Measurements from ENCODE around the gene BCAR3.
"Not testable (repeated sequence)": the region's sequence is repeated elsewhere in the genome, so short reads cannot be mapped to it uniquely, and the experiment has no call there.

BCAR3 gene

GRCh38 chr1:93689521-93690223 is 8.0 kb upstream of the BCAR3 start:
- DNase-seq (ENCODE audit: low read depth, low spot score): no peak

GRCh38 chr1:93687542-93687941 is 5.9 kb upstream of the BCAR3 start:
- no peak for DNase-seq (ENCODE audit: low read depth, low spot score)

- DNase-seq (ENCODE audit: low read depth, low spot score): no peak
Measured at GRCh38 chr1:93686504-93687250, 5.0 kb upstream of the BCAR3 start.

- no peak for DNase-seq (ENCODE audit: low read depth, low spot score)
Measured at GRCh38 chr1:93685918-93686317, 4.3 kb upstream of the BCAR3 start.

- DNase-seq (ENCODE audit: low read depth, low spot score): no peak
Measured at GRCh38 chr1:93683234-93683633, 1.6 kb upstream of the BCAR3 start.

GRCh38 chr1:93681989-93682412 is 364 bp upstream of the BCAR3 start:
- DNase-seq (ENCODE audit: low read depth, low spot score): no peak

- DNase-seq (ENCODE audit: low read depth, low spot score): peak; percentile 66
Measured at GRCh38 chr1:93680420-93681100, 1.1 kb downstream of the BCAR3 start.

GRCh38 chr1:93680076-93680419 is 1.6 kb downstream of the BCAR3 start:
- DNase-seq (ENCODE audit: low read depth, low spot score): no peak

- no peak for DNase-seq (ENCODE audit: low read depth, low spot score)
Measured at GRCh38 chr1:93679546-93679945, 2.1 kb downstream of the BCAR3 start.

GRCh38 chr1:93678946-93679480 is 2.6 kb downstream of the BCAR3 start:
- DNase-seq (ENCODE audit: low read depth, low spot score): no peak

GRCh38 chr1:93678491-93678890 is 3.1 kb downstream of the BCAR3 start:
- no peak for DNase-seq (ENCODE audit: low read depth, low spot score)

- DNase-seq (ENCODE audit: low read depth, low spot score): no peak
Measured at GRCh38 chr1:93677729-93678128, 3.9 kb downstream of the BCAR3 start.

GRCh38 chr1:93676427-93676826 is 5.2 kb downstream of the BCAR3 start:
- no peak for DNase-seq (ENCODE audit: low read depth, low spot score)

- DNase-seq (ENCODE audit: low read depth, low spot score): no peak
Measured at GRCh38 chr1:93675931-93676330, 5.7 kb downstream of the BCAR3 start.

- DNase-seq (ENCODE audit: low read depth, low spot score): no peak
Measured at GRCh38 chr1:93675271-93675670, 6.4 kb downstream of the BCAR3 start.

GRCh38 chr1:93674071-93674470 is 7.6 kb downstream of the BCAR3 start:
- DNase-seq (ENCODE audit: low read depth, low spot score): not testable (repeated sequence)

GRCh38 chr1:93673163-93673829 is 8.3 kb downstream of the BCAR3 start:
- DNase-seq (ENCODE audit: low read depth, low spot score): no peak

GRCh38 chr1:93672477-93673162 is 9.0 kb downstream of the BCAR3 start:
- no peak for DNase-seq (ENCODE audit: low read depth, low spot score)

- no peak for DNase-seq (ENCODE audit: low read depth, low spot score)
Measured at GRCh38 chr1:93672069-93672468, 9.6 kb downstream of the BCAR3 start.

GRCh38 chr1:93671099-93671621 is 10.5 kb downstream of the BCAR3 start:
- no peak for DNase-seq (ENCODE audit: low read depth, low spot score)

- no peak for DNase-seq (ENCODE audit: low read depth, low spot score)
Measured at GRCh38 chr1:93670141-93670540, 11.5 kb downstream of the BCAR3 start.

Measured in brain pericyte (primary cell).